GM12873 (cell line): ENCODE measurements around the gene AVPI1.

ENCODE experiments used
- CTCF ChIP-seq: IDR thresholded peaks from 2 replicates; pipeline ENCODE4 v1.5.1; 2012; ENCODE audit warnings: low read depth, mild to moderate bottlenecking, moderate library complexity, low read length, control low read depth; ENCODE audit not compliant: insufficient read depth; ENCODE audit errors: missing control alignments

The AVPI1 gene

GRCh38 chr10:97673736-97674525, 13.1 kb downstream of the AVPI1 start:
- TF ChIP-seq CTCF: no peak

GRCh38 chr10:97669571-97669970, 17.5 kb downstream of the AVPI1 start:
- no peak for TF ChIP-seq CTCF

GRCh38 chr10:97667463-97667862, 19.6 kb downstream of the AVPI1 start:
- TF ChIP-seq CTCF: no peak

- no peak for TF ChIP-seq CTCF
Observed at GRCh38 chr10:97666992-97667391, 20.0 kb downstream of the AVPI1 start.

GRCh38 chr10:97664282-97664850, 22.7 kb downstream of the AVPI1 start:
- no peak for TF ChIP-seq CTCF

GRCh38 chr10:97659589-97659988, 27.5 kb downstream of the AVPI1 start:
- TF ChIP-seq CTCF: no peak

GRCh38 chr10:97656777-97657176, 30.3 kb downstream of the AVPI1 start:
- TF ChIP-seq CTCF: no peak
